A673 (cell line): ENCODE measurements around the gene MORC4. TPM values are rescaled to one million over a fixed set of nuclear protein-coding genes. Genes with fewer than 3 reads are reported as not detected.

Experiments used
- BruUV-seq: library from RNA; stranded (reverse); fragments of 400-500 nt; replicated peaks from 2 replicates; lab custom pipeline; 2021; lab: Mats Ljungman, UMichigan
- CTCF ChIA-PET: fragments of 300-600 bp; sonication (Branson Sonifier 250); formaldehyde crosslinking; loops from one replicate; lab custom pipeline; 2022; ENCODE audit warnings: antibody characterized with exemption; lab: Charles Lee
- POLR2A ChIA-PET: fragments of 300-600 bp; sonication (Branson Sonifier 250); formaldehyde crosslinking; loops from one replicate; lab custom pipeline; 2022; ENCODE audit warnings: antibody characterized with exemption; ENCODE audit not compliant: low non-redundant PET; lab: Charles Lee
- DNase-seq: peaks from one replicate; pipeline ENCODE4 v3.0.0-alpha.2; 2015; ENCODE audit warnings: low spot score
- H3K27ac ChIP-seq: fragments of 200-600 bp; sonication (generic); 2 replicates; pipeline ENCODE4 v1.5.1; 2016; ENCODE audit warnings: mixed run types, low read depth, mild to moderate bottlenecking, mixed read lengths, antibody characterized with exemption, low read length; ENCODE audit not compliant: poor library complexity, severe bottlenecking
- H3K27me3 ChIP-seq: fragments of 200-600 bp; sonication (generic); replicated peaks from 2 replicates; pipeline ENCODE4 v1.6.1; 2017; ENCODE audit warnings: mixed run types, low read depth, mild to moderate bottlenecking, mixed read lengths, antibody characterized with exemption, low read length; ENCODE audit not compliant: insufficient read depth, poor library complexity
- H3K36me3 ChIP-seq: fragments of 200-600 bp; sonication (generic); 2 replicates; pipeline ENCODE4 v1.6.1; 2016; ENCODE audit warnings: mixed run types, mild to moderate bottlenecking, mixed read lengths, antibody characterized with exemption, low read length; ENCODE audit not compliant: insufficient read depth, poor library complexity, severe bottlenecking
- H3K4me1 ChIP-seq: fragments of 200-600 bp; sonication (generic); 2 replicates; pipeline ENCODE4 v1.6.1; 2017; ENCODE audit warnings: mixed run types, mild to moderate bottlenecking, mixed read lengths, antibody characterized with exemption, low read length; ENCODE audit not compliant: insufficient read depth, poor library complexity, severe bottlenecking
- H3K4me3 ChIP-seq: fragments of 200-600 bp; sonication (generic); 2 replicates; pipeline ENCODE4 v1.5.1; 2016; ENCODE audit warnings: low read depth, mixed run types, mild to moderate bottlenecking, mixed read lengths, low read length; ENCODE audit not compliant: poor library complexity, severe bottlenecking
- H3K9me3 ChIP-seq: fragments of 200-600 bp; sonication (generic); 2 replicates; pipeline ENCODE4 v1.6.1; 2016; ENCODE audit warnings: mixed run types, low read depth, mild to moderate bottlenecking, mixed read lengths, antibody characterized with exemption, low read length; ENCODE audit not compliant: poor library complexity, severe bottlenecking
- CTCF ChIP-seq: fragments of 300-800, 200-600 bp; sonication (generic); conservative IDR thresholded peaks from 2 replicates; pipeline ENCODE4 v1.5.1; 2017; ENCODE audit warnings: low read depth, mild to moderate bottlenecking, antibody characterized with exemption, low read length, moderate library complexity, mixed read lengths
- EZH2 ChIP-seq: fragments of 200-600 bp; sonication (generic); IDR thresholded peaks from 2 replicates; pipeline ENCODE4 v1.6.1; 2017; ENCODE audit warnings: borderline replicate concordance, low read depth, mild to moderate bottlenecking, mixed read lengths, antibody characterized with exemption, low read length; ENCODE audit not compliant: poor library complexity, severe bottlenecking
- intact Hi-C: fragments of 100-400 bp; cut with micrococcal nuclease; formaldehyde crosslinking; loops from one replicate; pipeline ENCODE4 v1.10.0; 2022; ENCODE audit not compliant: unreplicated experiment
- total RNA-seq: library from RNA; stranded (reverse); gene quantifications from 2 replicates; pipeline ENCODE4 v1.2.3, GENCODE V29; 2021

The MORC4 gene
- total RNA-seq, 1 experiment from 2014 or later, result 15.9 TPM

DNA sequence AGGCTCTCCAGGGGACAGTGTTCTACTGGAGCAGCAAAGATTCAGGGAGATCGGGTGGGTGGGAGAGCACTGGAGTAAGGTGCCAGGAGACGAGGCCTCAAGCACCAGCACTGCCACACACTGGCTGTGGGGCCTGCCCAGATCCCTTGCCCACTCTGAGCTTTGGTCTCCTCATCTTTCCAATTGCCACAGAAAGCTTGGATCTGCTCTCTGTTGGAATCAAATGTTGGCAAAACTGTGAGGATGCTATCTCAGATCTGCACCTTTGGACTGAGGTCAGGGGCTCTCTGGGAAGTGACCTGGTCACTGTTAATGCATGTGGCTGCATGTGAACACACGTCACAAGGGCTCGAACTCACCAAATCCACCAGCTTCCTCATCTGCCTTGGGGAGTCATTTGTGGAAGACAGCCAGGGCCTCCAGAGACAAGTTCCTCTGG is 98.2 kb downstream of the MORC4 start:
- CTCF ChIA-PET, result no interaction called here
- no peak for DNase-seq
- H3K27me3 ChIP-seq, result no peaks in the 10 kb centered on the region
- H3K36me3 ChIP-seq, result no peaks in the 10 kb centered on the region
- no peak overlapping the region for H3K4me3 ChIP-seq
- intact Hi-C loops, result no loop called here
- no peaks in the 10 kb centered on the region for H3K4me1 ChIP-seq
- POLR2A ChIA-PET, result no interaction called here
- TF ChIP-seq EZH2 (no peak), CTCF (no peak)
- no TSS peak for BruUV-seq
- H3K27ac ChIP-seq, result no peak overlapping the region
- H3K9me3 ChIP-seq, result no peaks in the 10 kb centered on the region

DNA sequence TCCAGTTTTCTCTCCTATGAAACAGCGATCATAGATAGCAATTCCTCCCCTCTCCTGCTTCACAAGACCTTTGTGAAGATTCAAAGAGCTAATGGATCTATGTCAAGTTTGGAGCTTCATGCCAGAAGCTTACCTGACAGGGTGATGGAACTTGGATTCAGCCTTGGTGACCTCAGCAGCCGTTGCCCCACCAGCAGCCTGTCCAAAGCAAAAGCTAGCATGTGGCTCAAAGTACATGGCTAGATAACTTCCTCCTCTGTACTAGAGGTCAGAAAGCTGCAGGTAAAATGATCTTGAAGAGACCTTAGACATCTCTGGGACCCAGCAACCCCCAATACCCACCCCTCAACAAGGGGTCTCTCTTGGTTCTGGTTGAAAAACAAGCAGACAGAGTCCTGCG is 98.7 kb downstream of the MORC4 start:
- intact Hi-C loops, result no loop called here

GRCh38 chrX:106899841-106900240 is 100.2 kb downstream of the MORC4 start:
- TF ChIP-seq EZH2 (no peak), CTCF (no peak)
- intact Hi-C loops, result loop anchor here (10.0 kb wide), 2 partner anchors 545 to 875 kb away; partner anchors contain the start of genes FRMPD3, NCBP2L and TSC22D3
- Histone ChIP-seq H3K27ac (no peak overlapping the region), H3K27me3 (no peaks in the 10 kb centered on the region), H3K36me3 (no peaks in the 10 kb centered on the region), H3K4me3 (no peak overlapping the region), H3K9me3 (no peaks in the 10 kb centered on the region), H3K4me1 (no peaks in the 10 kb centered on the region)
- no peak for DNase-seq
- BruUV-seq, result no TSS peak
- ChIA-PET POLR2A (no interaction called here), CTCF (interaction anchor here (0.7 kb wide), 1 partner anchor 773 kb away, joined by 14 read pairs; no protein-coding TSS in a partner anchor)

More for the DNA sequence above, 98.7 kb downstream of the MORC4 start:
- Histone ChIP-seq H3K36me3 (no peaks in the 10 kb centered on the region), H3K27me3 (no peaks in the 10 kb centered on the region), H3K4me3 (no peak overlapping the region), H3K9me3 (no peaks in the 10 kb centered on the region), H3K4me1 (no peaks in the 10 kb centered on the region), H3K27ac (no peak overlapping the region)
- CTCF ChIA-PET, result no interaction called here
- no TSS peak for BruUV-seq
- POLR2A ChIA-PET, result no interaction called here
- DNase-seq, result no peak
- TF ChIP-seq CTCF, result no peak
- TF ChIP-seq EZH2, result no peak
